Measurements from ENCODE around the gene C11orf68.

The C11orf68 gene

DNA sequence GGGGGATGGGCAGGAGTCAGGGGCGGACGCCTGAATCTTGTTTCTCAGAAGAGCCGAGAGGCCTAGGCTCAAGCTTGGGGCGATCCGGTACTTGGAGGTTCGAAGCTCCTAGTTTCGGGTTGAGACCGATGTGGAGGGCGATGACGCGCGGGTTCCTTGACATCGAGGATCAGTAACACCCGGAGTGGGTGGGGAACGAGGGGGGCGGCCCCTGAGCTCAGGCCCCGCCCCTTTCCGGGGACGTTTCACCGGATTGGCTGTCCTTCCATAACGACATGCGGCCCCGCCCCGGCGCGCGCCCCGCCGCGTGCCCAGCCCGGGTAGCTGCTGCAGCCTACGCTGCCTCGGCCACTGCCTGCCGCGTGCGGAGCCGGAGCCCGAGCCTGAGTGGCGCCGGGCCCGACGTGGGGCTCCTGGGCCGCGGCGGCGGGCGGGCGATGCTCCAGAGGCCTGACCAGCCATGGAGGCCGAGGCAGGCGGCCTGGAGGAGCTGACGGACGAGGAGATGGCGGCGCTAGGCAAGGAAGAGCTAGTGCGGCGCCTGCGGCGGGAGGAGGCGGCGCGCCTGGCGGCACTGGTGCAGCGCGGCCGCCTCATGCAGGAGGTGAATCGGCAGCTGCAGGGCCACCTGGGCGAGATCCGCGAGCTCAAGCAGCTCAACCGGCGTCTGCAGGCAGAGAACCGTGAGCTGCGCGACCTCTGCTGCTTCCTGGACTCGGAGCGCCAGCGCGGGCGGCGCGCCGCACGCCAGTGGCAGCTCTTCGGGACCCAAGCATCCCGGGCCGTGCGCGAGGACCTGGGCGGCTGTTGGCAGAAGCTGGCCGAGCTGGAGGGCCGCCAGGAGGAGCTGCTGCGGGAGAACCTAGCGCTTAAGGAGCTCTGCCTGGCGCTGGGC is 28.3 kb downstream of the C11orf68 start, which contains the start of gene CCDC85B:
CCDC85B (plus strand) TSS at position 350 of the 895 bp plus-strand sequence; CDS start at position 461, 111 bp downstream.
- DNase-seq (ENCODE audit: low spot score), result peak; percentile 98

- peak; percentile 99 for DNase-seq (ENCODE audit: low spot score)
These were observed 30.6 kb downstream of the C11orf68 start, which contains the start of gene FIBP for GRCh38 chr11:65888163-65888814. TSS of gene FIBP (minus strand) at chr11:65888471. CDS start at chr11:65888418, 53 bp downstream.

DNA sequence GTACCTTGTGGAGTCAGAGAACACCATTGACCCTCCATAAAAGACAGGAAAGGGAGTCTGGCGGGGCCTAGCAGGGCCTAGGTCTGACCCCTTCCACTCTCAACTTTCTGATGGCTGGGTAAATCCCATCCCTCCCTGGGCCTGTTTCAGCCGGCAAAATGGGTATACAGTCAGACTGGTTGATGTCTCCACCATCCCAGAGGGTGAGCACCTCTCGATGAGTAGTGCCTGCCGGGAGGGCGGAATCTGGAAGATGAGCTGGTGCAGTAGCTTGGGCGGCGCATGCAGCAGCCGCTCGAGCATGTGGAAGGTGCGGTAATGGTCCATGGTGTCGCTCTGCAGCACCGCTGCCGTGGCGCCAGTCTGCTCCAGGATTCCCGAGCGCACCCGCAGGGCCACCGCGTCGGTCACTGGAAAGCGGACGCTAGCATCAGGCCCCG is 31.1 kb downstream of the C11orf68 start:
- no peak for DNase-seq (ENCODE audit: low spot score)

- no peak for DNase-seq (ENCODE audit: low spot score)
These were observed 31.8 kb downstream of the C11orf68 start for GRCh38 chr11:65886826-65887722.

DNA sequence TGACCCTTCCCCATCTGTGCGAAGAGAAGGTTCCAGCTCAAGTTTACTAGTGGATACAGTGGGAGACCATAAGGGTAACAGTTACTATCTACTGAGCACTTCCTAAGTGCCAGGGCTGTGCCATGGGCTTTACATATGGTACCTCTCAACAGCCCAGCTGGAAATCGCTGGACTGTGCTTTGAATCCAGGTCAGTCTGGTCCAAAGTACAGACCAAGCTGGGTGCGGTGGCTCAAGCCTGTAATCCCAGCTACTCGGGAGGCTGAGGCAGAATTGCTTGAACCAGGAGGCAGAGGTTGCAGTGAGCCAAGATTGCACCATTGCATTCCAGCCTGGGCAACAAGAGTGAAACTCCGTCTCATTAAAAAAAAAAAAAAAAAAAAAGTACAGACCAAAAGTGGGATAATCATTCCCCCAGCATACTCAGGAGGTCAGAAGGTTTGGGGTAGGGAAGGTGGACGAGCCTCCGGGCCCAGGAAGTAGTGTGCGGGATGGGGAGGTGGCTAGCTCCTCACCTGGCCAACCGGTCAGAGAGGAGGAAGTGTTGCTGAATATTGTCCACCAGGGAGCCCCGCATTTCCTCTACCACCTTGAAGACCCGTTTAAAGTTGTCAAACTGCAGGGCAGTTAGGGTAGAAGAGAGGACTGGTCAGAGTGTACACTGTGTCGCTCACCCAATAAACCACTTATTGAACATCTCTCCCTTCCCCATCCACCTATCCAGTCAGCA is 32.9 kb downstream of the C11orf68 start:
- DNase-seq (ENCODE audit: low spot score), result no peak

DNA sequence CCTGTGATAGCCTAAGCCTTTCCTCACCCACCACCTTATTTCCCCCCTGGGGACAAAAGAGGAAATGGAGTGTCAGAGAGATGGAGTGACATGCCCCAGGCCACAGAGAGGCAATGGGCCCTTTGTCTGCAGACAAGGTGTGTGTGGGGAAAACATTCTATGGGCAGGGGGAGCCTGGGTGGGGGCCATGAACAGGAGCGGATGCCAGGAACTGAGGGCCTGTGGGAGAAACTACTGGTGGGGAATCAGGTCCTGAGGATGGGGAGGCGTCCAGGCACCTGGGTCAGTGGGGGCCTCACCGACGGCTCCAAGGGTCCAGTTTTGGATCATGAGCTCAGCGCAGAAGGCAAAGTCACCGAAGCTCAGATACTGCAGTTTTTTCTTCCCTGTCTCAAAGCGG is 33.6 kb downstream of the C11orf68 start:
- no peak for DNase-seq (ENCODE audit: low spot score)

- no peak for DNase-seq (ENCODE audit: low spot score)
These were observed 34.2 kb downstream of the C11orf68 start for GRCh38 chr11:65884716-65885092.

DNA sequence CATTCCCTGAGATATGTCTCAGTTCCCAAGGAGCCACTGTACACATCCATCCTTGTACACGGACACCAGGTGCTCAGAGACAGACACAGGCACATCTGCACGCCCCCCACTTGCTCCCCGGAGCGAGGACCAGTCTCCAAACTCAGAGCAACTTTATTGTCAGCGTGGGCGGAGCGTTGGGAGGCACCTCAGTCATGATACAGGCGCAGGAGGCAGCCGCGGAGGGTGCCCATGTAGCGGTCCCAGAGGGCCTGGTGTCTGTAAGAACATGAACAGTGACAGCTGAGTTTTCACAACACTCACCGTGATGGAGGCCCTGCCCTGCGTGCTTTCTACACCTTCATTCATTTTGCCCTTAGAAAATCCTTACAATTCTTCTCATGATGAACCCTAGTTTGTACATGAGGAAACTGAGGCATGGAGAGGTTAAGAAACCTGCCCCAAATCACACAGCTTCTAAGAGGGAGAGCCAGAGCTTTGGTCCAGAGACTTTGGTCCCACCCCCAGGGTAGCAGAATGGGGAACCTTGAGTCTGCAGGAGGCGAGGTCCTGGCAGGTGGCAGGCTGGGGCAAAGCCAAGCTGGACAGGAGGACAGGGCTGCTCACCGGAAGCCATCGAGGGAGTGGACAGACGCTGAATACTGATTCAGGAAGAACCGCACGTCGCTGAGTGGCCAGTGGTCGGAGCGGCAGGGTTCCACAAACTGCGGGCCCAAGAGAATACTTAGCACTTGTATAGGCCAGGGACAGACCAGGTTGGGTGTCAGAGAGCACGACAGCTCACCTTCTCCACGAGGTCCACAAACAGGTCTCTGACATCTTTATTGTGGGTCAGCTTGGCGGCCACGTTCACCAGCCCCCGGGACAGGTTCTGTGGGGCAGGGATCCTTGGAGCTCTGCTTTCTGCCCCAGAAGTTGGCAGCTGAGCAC is 34.8 kb downstream of the C11orf68 start:
- no peak for DNase-seq (ENCODE audit: low spot score)

DNA sequence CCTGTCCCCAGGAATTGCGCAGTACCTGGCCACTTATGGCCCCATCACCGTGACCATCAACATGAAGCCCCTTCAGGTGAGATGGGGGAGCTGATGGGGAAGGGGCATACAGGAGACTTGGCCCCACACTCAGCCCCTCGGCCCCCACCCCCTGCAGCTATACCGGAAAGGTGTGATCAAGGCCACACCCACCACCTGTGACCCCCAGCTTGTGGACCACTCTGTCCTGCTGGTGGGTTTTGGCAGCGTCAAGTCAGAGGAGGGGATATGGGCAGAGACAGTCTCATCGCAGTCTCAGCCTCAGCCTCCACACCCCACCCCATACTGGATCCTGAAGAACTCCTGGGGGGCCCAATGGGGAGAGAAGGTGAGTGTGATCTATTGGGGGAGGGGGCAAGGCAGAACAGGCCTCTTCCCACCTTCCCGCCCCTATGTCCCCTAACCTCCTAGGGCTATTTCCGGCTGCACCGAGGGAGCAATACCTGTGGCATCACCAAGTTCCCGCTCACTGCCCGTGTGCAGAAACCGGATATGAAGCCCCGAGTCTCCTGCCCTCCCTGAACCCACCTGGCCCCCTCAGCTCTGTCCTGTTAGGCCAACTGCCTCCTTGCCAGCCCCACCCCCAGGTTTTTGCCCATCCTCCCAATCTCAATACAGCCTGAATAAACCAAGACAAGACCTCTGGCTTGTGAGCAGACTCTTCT is 35.7 kb downstream of the C11orf68 start:
- no peak for DNase-seq (ENCODE audit: low spot score)

GRCh38 chr11:65882120-65883057 is 36.5 kb downstream of the C11orf68 start:
- DNase-seq (ENCODE audit: low spot score), result peak; percentile 59

- DNase-seq (ENCODE audit: low spot score), result no peak
These were observed 37.9 kb downstream of the C11orf68 start for GRCh38 chr11:65880844-65881421.

DNA sequence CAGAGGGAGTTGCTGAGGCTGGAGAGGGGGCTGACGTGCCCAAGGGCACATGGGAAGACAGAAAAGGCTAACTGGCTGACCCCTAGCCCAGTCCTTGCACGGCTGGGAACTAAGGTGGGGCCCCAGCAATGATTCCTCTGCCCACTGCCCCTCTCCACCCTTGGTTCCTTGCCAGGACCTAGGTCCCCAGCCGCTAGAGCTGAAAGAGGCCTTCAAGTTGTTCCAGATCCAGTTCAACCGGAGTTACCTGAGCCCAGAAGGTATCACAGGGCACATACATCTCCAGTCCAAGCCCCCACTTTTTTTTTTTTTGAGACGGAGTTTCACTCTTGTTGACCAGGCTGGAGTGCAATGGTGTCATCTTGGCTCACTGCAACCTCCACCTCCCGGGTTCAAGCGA is 38.8 kb downstream of the C11orf68 start:
- no peak for DNase-seq (ENCODE audit: low spot score)

GRCh38 chr11:65879617-65880016 is 39.2 kb downstream of the C11orf68 start, which contains the start of gene CTSW:
TSS of gene CTSW (plus strand) at chr11:65879837. CDS start at chr11:65879855, 18 bp downstream.
- no peak for DNase-seq (ENCODE audit: low spot score)

DNA sequence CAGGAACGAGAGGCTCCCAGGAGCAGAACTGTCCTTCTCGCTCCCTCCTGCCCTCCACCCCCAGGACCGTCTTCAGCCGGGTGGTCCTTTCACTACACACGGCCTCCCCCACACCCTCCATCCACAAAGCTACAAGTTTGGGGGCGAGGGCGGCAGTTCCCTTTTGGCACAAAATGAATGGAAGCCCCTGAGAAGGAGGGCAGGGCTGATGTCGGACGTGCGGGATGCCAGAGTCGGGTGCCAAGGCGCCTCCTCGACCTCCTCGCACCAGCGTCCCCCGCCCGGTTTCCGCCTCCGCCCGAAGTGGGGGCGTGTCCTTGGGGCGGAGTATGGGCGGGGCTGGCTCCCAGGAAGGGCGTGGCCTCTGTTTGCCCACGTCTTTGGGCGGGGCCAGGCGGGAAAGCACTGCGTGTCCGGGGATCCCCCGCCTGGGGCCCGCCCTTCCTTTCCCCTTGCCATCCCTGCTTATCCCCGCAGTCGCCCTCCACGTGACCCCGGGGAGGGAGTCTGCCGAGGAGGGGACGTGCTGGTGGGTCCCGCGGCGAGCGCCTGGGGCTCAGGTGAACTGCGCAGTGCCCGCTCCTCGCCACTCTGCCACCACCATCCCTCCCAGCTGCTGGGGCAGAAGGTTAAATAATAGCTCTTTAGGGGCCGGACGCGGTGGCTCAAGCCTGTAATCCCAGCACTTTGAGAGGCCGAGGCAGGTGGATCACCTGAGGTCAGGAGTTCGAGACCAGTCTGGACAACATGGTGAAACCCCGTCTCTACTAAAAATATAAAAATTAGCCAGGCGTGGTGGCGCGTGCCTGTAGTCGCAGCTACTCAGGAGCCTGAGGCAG is 45.3 kb downstream of the C11orf68 start:
- DNase-seq (ENCODE audit: low spot score), result peak; percentile 97

GRCh38 chr11:65872586-65873317 is 46.1 kb downstream of the C11orf68 start, which contains the start of gene EFEMP2:
TSS of gene EFEMP2 (minus strand) at chr11:65872800. CDS start at chr11:65872354, 446 bp downstream.
- DNase-seq (ENCODE audit: low spot score), result peak; percentile 86

Measured in left forelimb (tissue), 1 donor.